Parathyroid adenoma (tissue), 2 donors: Measurements from ENCODE around the gene APBA1.

Experiments used
- H2AFZ ChIP-seq: fragments of 300-600 bp; sonication (generic); one replicate; pipeline ENCODE4 v1.7.0; 2017; ENCODE audit warnings: antibody characterized with exemption, mild to moderate bottlenecking
- H3K27ac ChIP-seq: fragments of 300-600 bp; sonication (generic); one replicate; pipeline ENCODE4 v1.7.0; 2017
- H3K27me3 ChIP-seq: fragments of 300-600 bp; sonication (generic); one replicate; pipeline ENCODE4 v1.7.0; 2017; ENCODE audit warnings: low read length; ENCODE audit not compliant: control insufficient read depth, insufficient read depth
- H3K36me3 ChIP-seq: fragments of 300-600 bp; sonication (generic); one replicate; pipeline ENCODE4 v1.7.0; 2017; ENCODE audit warnings: low read length; ENCODE audit not compliant: control insufficient read depth, insufficient read depth
- H3K4me1 ChIP-seq: fragments of 300-600 bp; sonication (generic); one replicate; pipeline ENCODE4 v1.7.0; 2017; ENCODE audit warnings: control low read depth
- H3K4me2 ChIP-seq: fragments of 300-600 bp; sonication (generic); one replicate; pipeline ENCODE4 v1.7.0; 2017; ENCODE audit warnings: low read length
- H3K4me3 ChIP-seq: fragments of 300-600 bp; sonication (generic); one replicate; pipeline ENCODE4 v1.7.0; 2017; ENCODE audit warnings: low read depth, low read length
- H3K79me2 ChIP-seq: fragments of 300-600 bp; sonication (generic); one replicate; pipeline ENCODE4 v1.7.0; 2017; ENCODE audit warnings: control low read depth
- H3K9ac ChIP-seq: fragments of 300-600 bp; sonication (generic); one replicate; pipeline ENCODE4 v1.7.0; 2017; ENCODE audit warnings: mild to moderate bottlenecking
- H3K9me3 ChIP-seq: fragments of 300-600 bp; sonication (generic); one replicate; pipeline ENCODE4 v1.7.0; 2017; ENCODE audit warnings: low read length; ENCODE audit not compliant: control insufficient read depth
- CTCF ChIP-seq: fragments of 300-600 bp; sonication (generic); IDR thresholded peaks from one replicate; pipeline ENCODE4 v1.7.0; 2017; ENCODE audit warnings: antibody characterized with exemption, mild to moderate bottlenecking
- donor health status: primary hyperparathyroidism.

APBA1 gene

GRCh38 chr9:69429281-69429680 is 242.9 kb downstream of the APBA1 start:
- TF ChIP-seq CTCF: no peak
- H3K4me1 ChIP-seq: no peaks in the 10 kb centered on the region
- H3K27me3 ChIP-seq: no peaks in the 10 kb centered on the region
- no peak overlapping the region for H3K27ac ChIP-seq
- no peak overlapping the region for H3K9ac ChIP-seq
- H3K4me3 ChIP-seq: no peak overlapping the region
- H3K9me3 ChIP-seq: no peaks in the 10 kb centered on the region
- H3K36me3 ChIP-seq: no peaks in the 10 kb centered on the region
- no peak overlapping the region for H3K4me2 ChIP-seq
- no peak overlapping the region for H2AFZ ChIP-seq
- H3K79me2 ChIP-seq: no peaks in the 10 kb centered on the region

GRCh38 chr9:69428017-69428785 is 244.0 kb downstream of the APBA1 start:
- no peak overlapping the region for H3K27ac ChIP-seq
- H3K9ac ChIP-seq: no peak overlapping the region
- H3K4me1 ChIP-seq: no peaks in the 10 kb centered on the region

GRCh38 chr9:69427286-69427685 is 244.9 kb downstream of the APBA1 start:
- H3K9me3 ChIP-seq: no peaks in the 10 kb centered on the region
- H3K4me2 ChIP-seq: no peak overlapping the region
- H3K9ac ChIP-seq: no peak overlapping the region
- no peaks in the 10 kb centered on the region for H3K79me2 ChIP-seq
- H2AFZ ChIP-seq: no peak overlapping the region
- H3K4me1 ChIP-seq: no peaks in the 10 kb centered on the region
- no peaks in the 10 kb centered on the region for H3K36me3 ChIP-seq
- no peaks in the 10 kb centered on the region for H3K27me3 ChIP-seq
- no peak overlapping the region for H3K27ac ChIP-seq
- H3K4me3 ChIP-seq: no peak overlapping the region
- TF ChIP-seq CTCF: no peak

More at GRCh38 chr9:69428017-69428785, 244.0 kb downstream of the APBA1 start:
- Histone ChIP-seq H3K4me3 (no peak overlapping the region), H3K4me2 (no peak overlapping the region), H3K9me3 (no peaks in the 10 kb centered on the region), H3K36me3 (no peaks in the 10 kb centered on the region), H2AFZ (no peak overlapping the region), H3K27me3 (no peaks in the 10 kb centered on the region), H3K79me2 (no peaks in the 10 kb centered on the region)
- no peak for TF ChIP-seq CTCF

GRCh38 chr9:69425136-69425801 is 246.9 kb downstream of the APBA1 start:
- Histone ChIP-seq H3K79me2 (no peaks in the 10 kb centered on the region), H3K9ac (no peak overlapping the region), H2AFZ (no peak overlapping the region), H3K36me3 (no peaks in the 10 kb centered on the region), H3K27me3 (no peaks in the 10 kb centered on the region), H3K4me2 (no peak overlapping the region), H3K9me3 (no peaks in the 10 kb centered on the region), H3K4me3 (no peak overlapping the region), H3K4me1 (no peaks in the 10 kb centered on the region), H3K27ac (no peak overlapping the region)
- no peak for TF ChIP-seq CTCF
